A549 (cell line): Measurements from ENCODE around the gene ZNF664. TPM values are rescaled to one million over a fixed set of nuclear protein-coding genes. Genes with fewer than 3 reads are reported as not detected.

Experiments used
- ATAC-seq, 2 experiments: fragments of 200-7000 bp in 1 of 2; fragments of >200 bp in 1 of 2; cut with Nextera tagmentation in 1 of 2; cut with Tn5 transposase in 1 of 2; 3 replicates each; pipeline versions ENCODE4 v1.8.0 to v1.9.1; 2018 to 2020; ENCODE audit warnings: mild to moderate bottlenecking in 1 of 2, moderate library complexity in 1 of 2
- CTCF ChIA-PET: fragments of 300-600 bp; sonication (Branson Sonifier 250); formaldehyde crosslinking; extraction: SDS; loops from one replicate; lab custom pipeline; 2021; ENCODE audit warnings: antibody characterized with exemption, inconsistent platforms; lab: Yijun Ruan, JAX
- POLR2A ChIA-PET: fragments of 350-600 bp; formaldehyde crosslinking; extraction: SDS; loops from one replicate; lab custom pipeline; 2021; ENCODE audit warnings: antibody characterized with exemption, inconsistent platforms; lab: Yijun Ruan, JAX
- DNase-seq, 2 experiments: peaks; one replicate each; pipeline versions ENCODE4 v3.0.0 to v3.0.0-alpha.2; 2011 to 2016; ENCODE audit warnings: low read depth in 1 of 2, low spot score in 1 of 2
- FAIRE-seq: peaks from 2 replicates; lab custom pipeline; 2011; peaks lifted over from hg19 to GRCh38; lab: Jason Lieb, UNC
- H3K27ac ChIP-seq, 2 experiments: fragments of >200 bp; sonication (Bioruptor Twin); formaldehyde crosslinking; 3 replicates each; pipeline ENCODE4 v1.5.1; 2016 to 2017
- H3K4me1 ChIP-seq: fragments of >200 bp; sonication (Bioruptor Twin); formaldehyde crosslinking; 3 replicates; pipeline ENCODE4 v1.6.1; 2016
- H3K4me2 ChIP-seq: fragments of >200 bp; sonication (Bioruptor Twin); formaldehyde crosslinking; 3 replicates; pipeline ENCODE4 v1.6.1; 2016
- H3K4me3 ChIP-seq: fragments of >200 bp; sonication (Bioruptor Twin); formaldehyde crosslinking; 3 replicates; pipeline ENCODE4 v1.5.1; 2016
- H3K9me3 ChIP-seq: fragments of >200 bp; sonication (Bioruptor Twin); formaldehyde crosslinking; 3 replicates; pipeline ENCODE4 v1.6.1; 2016
- CBX2 ChIP-seq: fragments of 200-600 bp; sonication (generic); IDR thresholded peaks from 2 replicates; pipeline ENCODE4 v1.6.1; 2016; ENCODE audit warnings: low read depth, mild to moderate bottlenecking, borderline replicate concordance
- CHD2 ChIP-seq: fragments of 150-350 bp; IDR thresholded peaks from 2 replicates; pipeline ENCODE4 v1.6.1; 2014; ENCODE audit warnings: low read length; ENCODE audit not compliant: partially characterized antibody
- CTCF ChIP-seq: fragments of >200 bp; sonication (Bioruptor Twin); formaldehyde crosslinking; IDR thresholded peaks from 3 replicates; pipeline ENCODE4 v1.5.1; 2016
- EHF ChIP-seq: fragments of 250-450 bp; sonication (Bioruptor Pico); IDR thresholded peaks from 2 replicates; pipeline ENCODE4 v1.5.0; 2020; ENCODE audit warnings: mild to moderate bottlenecking
- EHMT2 ChIP-seq: fragments of 200-600 bp; sonication (generic); IDR thresholded peaks from 2 replicates; pipeline ENCODE4 v1.6.1; 2016; ENCODE audit warnings: antibody characterized with exemption, low read depth, mild to moderate bottlenecking, moderate library complexity
- FOXS1 ChIP-seq: fragments of 250-450 bp; sonication (Bioruptor Pico); IDR thresholded peaks from 2 replicates; pipeline ENCODE4 v1.5.0; 2020; ENCODE audit warnings: mild to moderate bottlenecking, moderate library complexity
- GATA3 ChIP-seq: IDR thresholded peaks from 2 replicates; pipeline ENCODE4 v1.6.1; 2012; ENCODE audit warnings: borderline replicate concordance
- HES2 ChIP-seq: fragments of >200 bp; sonication (Bioruptor Twin); formaldehyde crosslinking; IDR thresholded peaks from 2 replicates; pipeline ENCODE4 v1.6.1; 2016
- HEYL ChIP-seq: fragments of 250-450 bp; sonication (Bioruptor Pico); IDR thresholded peaks from 2 replicates; pipeline ENCODE4 v1.8.0; 2021; ENCODE audit warnings: mild to moderate bottlenecking, moderate library complexity
- HOXB5 ChIP-seq: fragments of 250-450 bp; sonication (Bioruptor Pico); IDR thresholded peaks from 2 replicates; pipeline ENCODE4 v1.5.0; 2020; ENCODE audit warnings: mild to moderate bottlenecking, moderate library complexity
- JUN ChIP-seq, 2 experiments: fragments of >200 bp; sonication (Bioruptor Twin); formaldehyde crosslinking; IDR thresholded peaks; 2 replicates in 1 of 2; 3 replicates in 1 of 2; pipeline ENCODE4 v1.6.1; 2016 to 2017
- JUNB ChIP-seq: fragments of >200 bp; sonication (Bioruptor Twin); formaldehyde crosslinking; IDR thresholded peaks from 2 replicates; pipeline ENCODE4 v1.6.1; 2016
- KDM1A ChIP-seq: fragments of 200-600 bp; sonication (generic); IDR thresholded peaks from 2 replicates; pipeline ENCODE4 v1.6.1; 2016; ENCODE audit warnings: low read depth, mild to moderate bottlenecking
- MAZ ChIP-seq: fragments of 150-350 bp; IDR thresholded peaks from 2 replicates; pipeline ENCODE4 v1.6.1; 2014; ENCODE audit warnings: antibody characterized with exemption, low read depth, low read length, borderline replicate concordance
- MYC ChIP-seq: IDR thresholded peaks from 2 replicates; pipeline ENCODE4 v1.6.1; 2012; ENCODE audit warnings: mild to moderate bottlenecking, inconsistent platforms, low read length, improper control_type of control experiment, borderline replicate concordance
- NFE2L2 ChIP-seq: fragments of 150-350 bp; conservative IDR thresholded peaks from 2 replicates; pipeline ENCODE4 v1.6.1; 2014; ENCODE audit warnings: low read length
- NPAS2 ChIP-seq: fragments of 250-450 bp; sonication (Bioruptor Pico); IDR thresholded peaks from 2 replicates; pipeline ENCODE4 v1.8.0; 2022; ENCODE audit warnings: mild to moderate bottlenecking, moderate library complexity, borderline replicate concordance
- NR3C1 ChIP-seq: fragments of >200 bp; sonication (Bioruptor Twin); formaldehyde crosslinking; IDR thresholded peaks from 3 replicates; pipeline ENCODE4 v1.6.1; 2017
- PBX3 ChIP-seq: IDR thresholded peaks from 2 replicates; pipeline ENCODE4 v1.6.1; 2012
- PHF8 ChIP-seq: fragments of 200-600 bp; sonication (generic); IDR thresholded peaks from 2 replicates; pipeline ENCODE4 v1.6.1; 2016; ENCODE audit warnings: low read depth, mild to moderate bottlenecking, antibody characterized with exemption, moderate library complexity, borderline replicate concordance
- POLR2A ChIP-seq: IDR thresholded peaks from 2 replicates; pipeline ENCODE4 v1.6.1; 2012; ENCODE audit warnings: mild to moderate bottlenecking, low read length
- RNF2 ChIP-seq: fragments of 200-600 bp; sonication (generic); IDR thresholded peaks from 2 replicates; pipeline ENCODE4 v1.6.1; 2016; ENCODE audit warnings: low read depth, mild to moderate bottlenecking, antibody characterized with exemption, moderate library complexity, borderline replicate concordance
- SMC3 ChIP-seq: fragments of >200 bp; sonication (Bioruptor Twin); formaldehyde crosslinking; IDR thresholded peaks from 3 replicates; pipeline ENCODE4 v1.6.1; 2018; ENCODE audit warnings: inconsistent platforms
- TFCP2L1 ChIP-seq: fragments of 250-450 bp; sonication (Bioruptor Pico); IDR thresholded peaks from 2 replicates; pipeline ENCODE4 v1.5.0; 2021; ENCODE audit warnings: mild to moderate bottlenecking
- TP53 ChIP-seq: fragments of 250-450 bp; sonication (Bioruptor Pico); IDR thresholded peaks from 2 replicates; pipeline ENCODE4 v1.5.0; 2021; ENCODE audit warnings: mild to moderate bottlenecking, moderate library complexity
- WGBS: methylation state at CpG from one replicate; pipeline ENCODE4 v1.1.6; 2017; ENCODE audit errors: missing lambda C conversion rate; 5-methylcytosine and 5-hydroxymethylcytosine counted together
- polyA plus RNA-seq, 4 experiments: library from polyadenylated mRNA; depleted of rRNA in 3 of 4; stranded (reverse); fragments of >200 nt; fragmentation: RNase III in 1 of 4; extraction: RNeasy Plus Mini Kit Qiagen cat#74134 plus additional on column Dnase treatment in 1 of 4; gene quantifications; 2 replicates in 3 of 4; 3 replicates in 1 of 4; pipeline ENCODE4 v1.2.3, GENCODE V29; 2011 to 2017
- TF ChIP-seq, protein P1 (sequence below): fragments of >200 bp; sonication (Bioruptor Twin); formaldehyde crosslinking; IDR thresholded peaks from 3 replicates; pipeline ENCODE4 v1.6.1; 2016
- TF ChIP-seq, protein P2 (sequence below): fragments of 250-450 bp; sonication (Bioruptor Pico); IDR thresholded peaks from 2 replicates; pipeline ENCODE4 v1.5.0; 2020; ENCODE audit warnings: low read depth, mild to moderate bottlenecking, moderate library complexity

ZNF664 gene
- polyA plus RNA-seq, 2 of the 4 experiments (the other 2 are of a cell fraction): 88.3 to 112 TPM

DNA sequence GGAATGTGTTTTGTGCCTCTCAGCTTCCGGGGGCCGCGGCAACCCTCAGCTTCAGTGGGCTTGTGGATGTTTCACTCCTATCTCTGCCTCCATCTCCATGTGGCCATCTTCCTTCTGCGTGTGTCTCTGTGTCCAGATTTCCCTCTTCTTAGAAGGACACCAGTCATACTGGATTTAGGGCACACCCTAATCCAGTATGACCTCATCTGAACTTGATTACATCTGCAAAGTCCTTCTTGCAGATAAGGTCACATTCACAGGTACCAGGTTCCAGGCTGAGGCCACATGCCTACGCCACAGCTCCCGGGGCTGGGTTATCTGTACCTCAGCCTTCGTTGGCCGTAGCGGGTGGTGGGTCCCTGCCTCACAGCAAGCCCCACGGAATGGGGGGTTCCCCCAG, 68.9 kb downstream of the ZNF664 start:
- ChIA-PET CTCF (interaction anchor here (1.3 to 3.0 kb wide), 4 partner anchors 10 to 726 kb away, joined by 3 to 14 read pairs (median 4); no protein-coding TSS in a partner anchor), POLR2A (no interaction called here)
- Histone ChIP-seq H3K4me2 (no peak overlapping the region), H3K9me3 (peaks cover 10% of the 10 kb centered on the region; the same call in 1 of the 3 replicates), H3K4me1 (no peaks in the 10 kb centered on the region), H3K4me3 (no peak overlapping the region), H3K27ac (no peak overlapping the region)
- TF ChIP-seq MYC: no peak
- TF ChIP-seq POLR2A: no peak
- no peak for FAIRE-seq
- 84% methylated on average over 10 of the region's 10 CpGs for WGBS
- ATAC-seq: no peak
- no peak for DNase-seq

DNA sequence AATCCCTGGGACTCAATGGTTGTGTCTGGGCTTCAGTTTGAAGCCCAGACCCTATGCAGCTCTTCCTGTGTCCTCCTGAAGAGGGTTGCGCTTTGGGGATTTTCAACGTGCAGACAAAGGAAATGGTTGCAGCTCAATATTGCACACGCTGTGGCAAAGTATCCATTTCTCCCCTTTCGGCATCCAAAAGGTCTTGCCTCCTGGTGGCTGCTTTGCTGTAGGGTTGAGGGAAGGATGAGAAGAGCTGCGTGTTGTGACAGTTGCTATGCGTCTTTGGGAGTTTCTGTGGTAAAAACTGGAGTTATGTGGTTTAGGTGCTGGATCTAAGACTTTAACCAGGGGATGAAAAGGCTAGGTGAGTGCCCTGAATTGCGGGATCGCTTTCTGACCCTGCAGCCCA, 71.0 kb downstream of the ZNF664 start:
- TF ChIP-seq EHMT2: no peak
- TF ChIP-seq CTCF: no peak
- TF ChIP-seq RNF2: no peak
- no peak for TF ChIP-seq KDM1A
- TF ChIP-seq TFCP2L1 (CRISPR knock-in tag): no peak
- TF ChIP-seq CHD2: no peak
- TF ChIP-seq PHF8: no peak
- TF ChIP-seq PBX3: no peak
- no peak for TF ChIP-seq HES2
- TF ChIP-seq, protein P1, sequence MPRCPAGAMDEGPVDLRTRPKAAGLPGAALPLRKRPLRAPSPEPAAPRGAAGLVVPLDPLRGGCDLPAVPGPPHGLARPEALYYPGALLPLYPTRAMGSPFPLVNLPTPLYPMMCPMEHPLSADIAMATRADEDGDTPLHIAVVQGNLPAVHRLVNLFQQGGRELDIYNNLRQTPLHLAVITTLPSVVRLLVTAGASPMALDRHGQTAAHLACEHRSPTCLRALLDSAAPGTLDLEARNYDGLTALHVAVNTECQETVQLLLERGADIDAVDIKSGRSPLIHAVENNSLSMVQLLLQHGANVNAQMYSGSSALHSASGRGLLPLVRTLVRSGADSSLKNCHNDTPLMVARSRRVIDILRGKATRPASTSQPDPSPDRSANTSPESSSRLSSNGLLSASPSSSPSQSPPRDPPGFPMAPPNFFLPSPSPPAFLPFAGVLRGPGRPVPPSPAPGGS: no peak
- TF ChIP-seq CBX2: no peak
- ChIA-PET CTCF (interaction anchor here (0.8 to 3.0 kb wide), 8 partner anchors 8 to 278 kb away, joined by 3 to 18 read pairs (median 4); no protein-coding TSS in a partner anchor), POLR2A (no interaction called here)
- no peak overlapping the region for H3K27ac ChIP-seq
- FAIRE-seq (no peak), DNase-seq (no peak), ATAC-seq (no peak)
- 89% methylated on average over 8 of the region's 8 CpGs for WGBS
- H3K4me3 ChIP-seq: no peak overlapping the region
- no peaks in the 10 kb centered on the region for H3K4me1 ChIP-seq
- H3K4me2 ChIP-seq: no peak overlapping the region
- H3K9me3 ChIP-seq: peaks cover 30% of the 10 kb centered on the region

GRCh38 chr12:124044809-124045321, 71.8 kb downstream of the ZNF664 start:
- Histone ChIP-seq H3K4me2 (no peak overlapping the region), H3K9me3 (peaks cover 32% of the 10 kb centered on the region), H3K4me1 (no peaks in the 10 kb centered on the region), H3K4me3 (no peak overlapping the region)
- WGBS: 65% methylated on average over 15 of the region's 15 CpGs
- FAIRE-seq: no peak
- ATAC-seq: no peak
- no peak for DNase-seq
- CTCF ChIA-PET: interaction anchor here (0.6 to 3.0 kb wide), 6 partner anchors 9 to 277 kb away, joined by 3 to 18 read pairs (median 4); no protein-coding TSS in a partner anchor
- TF ChIP-seq PBX3 (no peak), NFE2L2 (no peak), RNF2 (no peak), NPAS2 (no peak), JUNB (no peak), EHF (CRISPR knock-in tag) (no peak), KDM1A (no peak), HOXB5 (CRISPR knock-in tag) (no peak), JUN (IDR thresholded peaks at IDR 0.05) (no peak), MAZ (no peak), HEYL (CRISPR knock-in tag) (no peak), TP53 (CRISPR knock-in tag) (no peak), NR3C1 (no peak), SMC3 (no peak), FOXS1 (CRISPR knock-in tag) (no peak), GATA3 (no peak), CHD2 (no peak), TFCP2L1 (CRISPR knock-in tag) (no peak)
- TF ChIP-seq, protein P2, sequence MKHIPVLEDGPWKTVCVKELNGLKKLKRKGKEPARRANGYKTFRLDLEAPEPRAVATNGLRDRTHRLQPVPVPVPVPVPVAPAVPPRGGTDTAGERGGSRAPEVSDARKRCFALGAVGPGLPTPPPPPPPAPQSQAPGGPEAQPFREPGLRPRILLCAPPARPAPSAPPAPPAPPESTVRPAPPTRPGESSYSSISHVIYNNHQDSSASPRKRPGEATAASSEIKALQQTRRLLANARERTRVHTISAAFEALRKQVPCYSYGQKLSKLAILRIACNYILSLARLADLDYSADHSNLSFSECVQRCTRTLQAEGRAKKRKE (CRISPR knock-in tag): no peak
- TF ChIP-seq, all 56 proteins: peak for 0
- POLR2A ChIA-PET: no interaction called here
- no peak overlapping the region for H3K27ac ChIP-seq
